Breast epithelium (tissue), 4 donors: ENCODE results near the gene PRR20G. TPM values are rescaled to one million over a fixed set of nuclear protein-coding genes. Genes with fewer than 3 reads are reported as not detected.

Experiments used
- DNase-seq, 2 donors: peaks; one replicate each; pipeline ENCODE4 v3.0.0-alpha.2; 2019; ENCODE audit warnings: low spot score in 2 of 2
- H3K27ac ChIP-seq, 2 donors: fragments of 200-600 bp; sonication (generic) in 1 of 2; one replicate each; pipeline ENCODE4 v1.5.1; 2016 to 2019; ENCODE audit warnings: mild to moderate bottlenecking in 1 of 2
- H3K27me3 ChIP-seq, 2 donors: fragments of 200-600 bp; sonication (generic) in 1 of 2; one replicate each; pipeline versions ENCODE4 v1.5.1 to v1.6.0; 2017 to 2019; ENCODE audit warnings: control low read depth in 1 of 2, mild to moderate bottlenecking in 1 of 2
- H3K36me3 ChIP-seq: fragments of 200-600 bp; one replicate; pipeline ENCODE4 v1.5.1; 2019
- H3K4me1 ChIP-seq, 2 donors: fragments of 200-600 bp; sonication (generic); one replicate each; pipeline ENCODE4 v1.5.1; 2016 to 2019; ENCODE audit warnings: control low read depth in 1 of 2
- H3K4me3 ChIP-seq, 3 donors: fragments of 200-600 bp; sonication (generic); 1 replicate in 2 of 3; 2 replicates in 1 of 3; pipeline ENCODE4 v1.5.1; 2016 to 2019; ENCODE audit warnings: mild to moderate bottlenecking in 3 of 3, moderate library complexity in 2 of 3
- H3K9me3 ChIP-seq, 2 donors: fragments of 200-600 bp; sonication (generic) in 1 of 2; one replicate each; pipeline ENCODE4 v1.5.1; 2016 to 2019; ENCODE audit warnings: control low read depth in 1 of 2
- CTCF ChIP-seq, 3 donors: fragments of 450-650 bp; IDR thresholded peaks; one replicate each; pipeline ENCODE4 v1.5.1; 2016 to 2017; ENCODE audit warnings: antibody characterized with exemption in 3 of 3, mild to moderate bottlenecking in 3 of 3, moderate library complexity in 3 of 3
- POLR2A ChIP-seq: fragments of 450-650 bp; IDR thresholded peaks from one replicate; pipeline ENCODE4 v1.6.1; 2016; ENCODE audit warnings: antibody characterized with exemption, mild to moderate bottlenecking, moderate library complexity
- POLR2AphosphoS5 ChIP-seq, 3 donors: sonication (generic); formaldehyde crosslinking; IDR thresholded peaks; one replicate each; pipeline ENCODE4 v1.6.1; 2017; ENCODE audit warnings: antibody characterized with exemption in 3 of 3
- intact Hi-C: fragments of 100-400 bp; cut with DNase I; formaldehyde crosslinking; loops from one replicate; pipeline ENCODE4 v1.15.1; 2023; ENCODE audit warnings: low total_unique reads
- total RNA-seq, 3 donors: library from RNA; depleted of rRNA; stranded (reverse); fragments of >200 nt; gene quantifications; one replicate each; pipeline ENCODE4 v1.1.0, GENCODE V29; 2016

PRR20G gene
- total RNA-seq, 3 donors from 2014 or later, result not detected

- TF ChIP-seq POLR2A (no peak), CTCF (IDR thresholded peaks at IDR 0.05) (no peak), POLR2AphosphoS5 (IDR thresholded peaks at IDR 0.05) (no peak)
- intact Hi-C loops, result no loop called here
- no peak for DNase-seq
Measured at GRCh38 chr3:127261925-127262324, 25.9 kb downstream of the PRR20G start.

GRCh38 chr3:127260826-127261555 is 26.9 kb downstream of the PRR20G start:
- intact Hi-C loops, result no loop called here
- H3K9me3 ChIP-seq, result no peaks in the 10 kb centered on the region
- H3K27me3 ChIP-seq, result no peaks in the 10 kb centered on the region
- no peak overlapping the region for H3K4me3 ChIP-seq
- no peak for DNase-seq
- TF ChIP-seq CTCF (IDR thresholded peaks at IDR 0.05) (no peak), POLR2A (no peak), POLR2AphosphoS5 (IDR thresholded peaks at IDR 0.05) (no peak)
- H3K36me3 ChIP-seq, result no peaks in the 10 kb centered on the region
- no peak overlapping the region for H3K27ac ChIP-seq
- H3K4me1 ChIP-seq, result peaks cover 0 to 3% of the 10 kb centered on the region in 2 donors

More at GRCh38 chr3:127261925-127262324, 25.9 kb downstream of the PRR20G start:
- Histone ChIP-seq H3K27me3 (no peaks in the 10 kb centered on the region), H3K9me3 (no peaks in the 10 kb centered on the region), H3K27ac (no peak overlapping the region), H3K36me3 (no peaks in the 10 kb centered on the region), H3K4me1 (peaks cover 0 to 3% of the 10 kb centered on the region in 2 donors), H3K4me3 (no peak overlapping the region)

- no peak for TF ChIP-seq POLR2A
- no peak for TF ChIP-seq POLR2AphosphoS5 (IDR thresholded peaks at IDR 0.05)
- no peak for TF ChIP-seq CTCF (IDR thresholded peaks at IDR 0.05)
- no peak overlapping the region for H3K4me3 ChIP-seq
- no peak overlapping the region for H3K27ac ChIP-seq
- intact Hi-C loops, result no loop called here
- no peaks in the 10 kb centered on the region for H3K9me3 ChIP-seq
- peaks cover 0 to 3% of the 10 kb centered on the region in 2 donors for H3K4me1 ChIP-seq
- no peaks in the 10 kb centered on the region for H3K36me3 ChIP-seq
- DNase-seq, result no peak
- no peaks in the 10 kb centered on the region for H3K27me3 ChIP-seq
Measured at GRCh38 chr3:127260416-127260815, 27.4 kb downstream of the PRR20G start.

- intact Hi-C loops, result no loop called here
- no peak for TF ChIP-seq CTCF (IDR thresholded peaks at IDR 0.05)
- no peak for TF ChIP-seq POLR2A
- no peak for TF ChIP-seq POLR2AphosphoS5 (IDR thresholded peaks at IDR 0.05)
- H3K4me1 ChIP-seq, result peaks cover 0 to 3% of the 10 kb centered on the region in 2 donors
- no peak overlapping the region for H3K4me3 ChIP-seq
- H3K9me3 ChIP-seq, result no peaks in the 10 kb centered on the region
- no peak for DNase-seq
- no peak overlapping the region for H3K27ac ChIP-seq
- H3K27me3 ChIP-seq, result no peaks in the 10 kb centered on the region
- no peaks in the 10 kb centered on the region for H3K36me3 ChIP-seq
Measured at GRCh38 chr3:127259882-127260281, 28.0 kb downstream of the PRR20G start.

- Histone ChIP-seq H3K27ac (no peak overlapping the region), H3K27me3 (no peaks in the 10 kb centered on the region), H3K9me3 (no peaks in the 10 kb centered on the region), H3K4me3 (no peak overlapping the region), H3K36me3 (no peaks in the 10 kb centered on the region), H3K4me1 (no peaks in the 10 kb centered on the region)
- intact Hi-C loops, result loop anchor here (1.0 kb wide), 1 partner anchor 17 kb away; no protein-coding TSS in a partner anchor
- no peak for DNase-seq
- TF ChIP-seq POLR2A, result no peak
- no peak for TF ChIP-seq CTCF (IDR thresholded peaks at IDR 0.05)
- no peak for TF ChIP-seq POLR2AphosphoS5 (IDR thresholded peaks at IDR 0.05)
Measured at GRCh38 chr3:127258733-127259132, 29.1 kb downstream of the PRR20G start.
